H1 (cell line): Measurements from ENCODE around the gene NDST3. TPM values are rescaled to one million over a fixed set of nuclear protein-coding genes. Genes with fewer than 3 reads are reported as not detected.

ENCODE experiments used
- CTCF ChIA-PET: fragments of 300-600 bp; sonication (Branson Sonifier 250); formaldehyde crosslinking; loops from one replicate; lab custom pipeline; 2021; ENCODE audit not compliant: partially characterized antibody; lab: Charles Lee
- POLR2A ChIA-PET: fragments of 300-600 bp; sonication (Branson Sonifier 250); formaldehyde crosslinking; loops from one replicate; lab custom pipeline; 2021; ENCODE audit warnings: inconsistent platforms; ENCODE audit not compliant: partially characterized antibody; lab: Charles Lee
- DNase-seq, 2 experiments: peaks; one replicate each; pipeline versions ENCODE4 v3.0.0 to v3.0.0-alpha.2; 2010 to 2022; ENCODE audit warnings: low spot score in 2 of 2, low read depth in 1 of 2, mixed read lengths in 1 of 2
- FAIRE-seq: peaks from 2 replicates; lab custom pipeline; 2011; peaks lifted over from hg19 to GRCh38; lab: Jason Lieb, UNC
- H2AFZ ChIP-seq: 2 replicates; pipeline ENCODE4 v1.8.1; 2012; ENCODE audit warnings: low read length, inconsistent platforms
- H2AK5ac ChIP-seq: 2 replicates; pipeline ENCODE4 v1.6.1; 2013; ENCODE audit warnings: low read depth, low read length
- H2BK120ac ChIP-seq: replicated peaks from 2 replicates; pipeline ENCODE3; 2013; ENCODE audit warnings: low read depth, low read length, inconsistent platforms
- H2BK12ac ChIP-seq: 2 replicates; pipeline ENCODE4 v1.6.1; 2013; ENCODE audit warnings: low read depth, low read length
- H2BK15ac ChIP-seq: 2 replicates; pipeline ENCODE4 v1.6.1; 2013; ENCODE audit warnings: low read length
- H2BK20ac ChIP-seq: 2 replicates; pipeline ENCODE4 v1.6.1; 2013; ENCODE audit warnings: low read length
- H2BK5ac ChIP-seq: 2 replicates; pipeline ENCODE4 v1.6.1; 2013; ENCODE audit warnings: low read depth, low read length
- H3K14ac ChIP-seq: 2 replicates; pipeline ENCODE4 v1.6.1; 2013; ENCODE audit warnings: inconsistent platforms; ENCODE audit not compliant: insufficient read length
- H3K18ac ChIP-seq: 2 replicates; pipeline ENCODE4 v1.6.1; 2013; ENCODE audit warnings: low read length; ENCODE audit errors: extremely low read depth
- H3K23ac ChIP-seq: 2 replicates; pipeline ENCODE4 v1.6.1; 2013; ENCODE audit warnings: inconsistent platforms; ENCODE audit not compliant: insufficient read length
- H3K23me2 ChIP-seq: 2 replicates; pipeline ENCODE4 v1.6.1; 2013; ENCODE audit warnings: low read depth, low read length
- H3K27ac ChIP-seq: 2 replicates; pipeline ENCODE4 v1.6.1; 2011; ENCODE audit warnings: low read depth, low read length, inconsistent platforms
- H3K27me3 ChIP-seq, 4 experiments: replicated peaks in 1 of 4; 1 replicate in 1 of 4; 2 replicates in 3 of 4; pipeline versions ENCODE4 v1.6.1 to v1.8.1; 2011 to 2013; ENCODE audit warnings: low read length in 3 of 4, mild to moderate bottlenecking in 3 of 4, inconsistent platforms in 2 of 4, mixed read lengths in 2 of 4, moderate library complexity in 1 of 4; ENCODE audit not compliant: control insufficient read depth in 3 of 4, insufficient read depth in 3 of 4; ENCODE audit errors: extremely low read depth in 1 of 4
- H3K36me3 ChIP-seq, 4 experiments: 2 replicates each; pipeline versions ENCODE4 v1.6.1 to v1.8.1; 2011 to 2013; ENCODE audit warnings: mild to moderate bottlenecking in 4 of 4, low read length in 3 of 4, moderate library complexity in 2 of 4, control low read depth in 1 of 4, inconsistent platforms in 1 of 4; ENCODE audit not compliant: insufficient read depth in 4 of 4, control insufficient read depth in 2 of 4
- H3K4ac ChIP-seq: replicated peaks from 2 replicates; pipeline ENCODE3; 2013; ENCODE audit warnings: low read length, low read depth, mixed read lengths, inconsistent platforms; ENCODE audit not compliant: insufficient read length
- H3K4me1 ChIP-seq, 4 experiments: replicated peaks in 1 of 4; 1 replicate in 1 of 4; 2 replicates in 3 of 4; pipeline versions ENCODE4 v1.6.1 to v1.8.1; 2011 to 2013; ENCODE audit warnings: low read length in 3 of 4, inconsistent platforms in 2 of 4, mixed read lengths in 1 of 4; ENCODE audit not compliant: insufficient read depth in 4 of 4, control insufficient read depth in 3 of 4
- H3K4me2 ChIP-seq, 2 experiments: 2 replicates each; pipeline versions ENCODE4 v1.6.1 to v1.8.1; 2011 to 2013; ENCODE audit warnings: low read depth in 2 of 2, low read length in 2 of 2, control low read depth in 1 of 2, inconsistent platforms in 1 of 2, mild to moderate bottlenecking in 1 of 2; ENCODE audit not compliant: insufficient read depth in 1 of 2
- H3K4me3 ChIP-seq, 4 experiments: fragments of 200-600, 300-600 bp in 1 of 4; sonication (generic), shearing (Covaris generic), sonication (Bioruptor Twin) in 1 of 4; 2 replicates each; pipeline versions ENCODE4 v1.5.1 to v1.8.1; 2011 to 2016; ENCODE audit warnings: low read length in 4 of 4, low read depth in 3 of 4, control low read depth in 2 of 4, inconsistent platforms in 2 of 4, mild to moderate bottlenecking in 2 of 4, mixed read lengths in 1 of 4, moderate library complexity in 1 of 4; ENCODE audit not compliant: insufficient read depth in 2 of 4; ENCODE audit errors: extremely low read depth in 1 of 4
- H3K56ac ChIP-seq: replicated peaks from 2 replicates; pipeline ENCODE3; 2013; ENCODE audit warnings: low read depth, mild to moderate bottlenecking, mixed read lengths, low read length, inconsistent platforms; ENCODE audit not compliant: insufficient read length
- H3K79me1 ChIP-seq: 2 replicates; pipeline ENCODE4 v1.6.1; 2013; ENCODE audit warnings: low read depth, low read length, control low read depth
- H3K79me2 ChIP-seq, 2 experiments: 2 replicates each; pipeline versions ENCODE4 v1.6.1 to v1.8.1; 2012 to 2013; ENCODE audit warnings: low read length in 2 of 2, mild to moderate bottlenecking in 2 of 2, inconsistent platforms in 1 of 2; ENCODE audit not compliant: insufficient read depth in 2 of 2, control insufficient read depth in 1 of 2
- H3K9ac ChIP-seq, 4 experiments: replicated peaks in 1 of 4; 1 replicate in 1 of 4; 2 replicates in 3 of 4; pipeline versions ENCODE4 v1.6.1 to v1.8.1; 2011 to 2013; ENCODE audit warnings: low read depth in 3 of 4, low read length in 3 of 4, control low read depth in 2 of 4, mild to moderate bottlenecking in 2 of 4, moderate library complexity in 2 of 4, inconsistent platforms in 1 of 4; ENCODE audit errors: extremely low read depth in 1 of 4
- H3K9me3 ChIP-seq, 2 experiments: 2 replicates each; pipeline versions ENCODE4 v1.6.1 to v1.8.1; 2012 to 2013; ENCODE audit warnings: mild to moderate bottlenecking in 2 of 2, moderate library complexity in 2 of 2, control low read depth in 1 of 2, inconsistent platforms in 1 of 2, low read depth in 1 of 2, low read length in 1 of 2, mixed read lengths in 1 of 2; ENCODE audit not compliant: insufficient read depth in 2 of 2
- H4K20me1 ChIP-seq, 2 experiments: replicated peaks in 1 of 2; 2 replicates each; pipeline versions ENCODE3 to v1.8.1; 2011 to 2013; ENCODE audit warnings: inconsistent platforms in 2 of 2, low read length in 2 of 2, mild to moderate bottlenecking in 1 of 2; ENCODE audit not compliant: insufficient read depth in 2 of 2, control insufficient read depth in 1 of 2
- H4K5ac ChIP-seq: 2 replicates; pipeline ENCODE4 v1.6.1; 2013; ENCODE audit warnings: low read length, low read depth, mixed read lengths, inconsistent platforms; ENCODE audit not compliant: insufficient read length
- H4K8ac ChIP-seq: 2 replicates; pipeline ENCODE4 v1.8.0; 2013; ENCODE audit warnings: mild to moderate bottlenecking, moderate library complexity, low read length, inconsistent platforms; ENCODE audit not compliant: insufficient read depth; ENCODE audit errors: extremely low read depth
- H4K91ac ChIP-seq: replicated peaks from 2 replicates; pipeline ENCODE3; 2013; ENCODE audit warnings: low read length, mixed read lengths, inconsistent platforms; ENCODE audit not compliant: insufficient read length
- MAFK ChIP-seq: IDR thresholded peaks from 2 replicates; pipeline ENCODE4 v1.6.1; 2012; ENCODE audit warnings: low read depth, mild to moderate bottlenecking, improper control_type of control experiment, low read length
- RFX5 ChIP-seq: IDR thresholded peaks from 2 replicates; pipeline ENCODE4 v1.6.1; 2011; ENCODE audit warnings: low read depth, low read length, improper control_type of control experiment, borderline replicate concordance
- WGBS, 2 experiments: shearing (Covaris generic) in 1 of 2; methylation state at CpG; one replicate each; pipeline versions ENCODE4 v1.1.6 to v1.1.7; 2013 to 2015; ENCODE audit warnings: low lambda C conversion rate in 2 of 2, mixed read lengths in 2 of 2, inconsistent platforms in 1 of 2, low coverage in 1 of 2, missing lambda C conversion rate in 1 of 2; ENCODE audit not compliant: insufficient replicate concordance in 2 of 2, insufficient coverage in 1 of 2, insufficient read length in 1 of 2; ENCODE audit errors: extremely low coverage in 1 of 2, missing lambda C conversion rate in 1 of 2; 5-methylcytosine and 5-hydroxymethylcytosine counted together
- polyA plus RNA-seq, 7 experiments: library from polyadenylated mRNA; depleted of rRNA in 3 of 7; stranded (reverse) in 5 of 7; unstranded in 2 of 7; fragments of >200 nt in 5 of 7; fragments of 200-250 nt in 2 of 7; gene quantifications; 1 replicate in 5 of 7; 2 replicates in 1 of 7; 4 replicates in 1 of 7; pipeline versions ENCODE4 v1.2.1 to v1.2.3, GENCODE V29; 2011 to 2013; ENCODE audit warnings: missing spikeins in 2 of 7, mixed read lengths in 2 of 7
- total RNA-seq: library from RNA; stranded (reverse); fragmentation: NEBNext Ultra II Directional; extraction: Animal tissue kit (Norgen Biotek cat#: 25700); gene quantifications from 2 replicates; pipeline ENCODE4 v1.2.1, GENCODE V29; 2021

Gene NDST3
- total and polyA plus RNA-seq, 2 of the 8 experiments (the other 6 are each of a cell fraction or from before 2014, with no cell fraction given), result 0.35 to 0.60 TPM

DNA sequence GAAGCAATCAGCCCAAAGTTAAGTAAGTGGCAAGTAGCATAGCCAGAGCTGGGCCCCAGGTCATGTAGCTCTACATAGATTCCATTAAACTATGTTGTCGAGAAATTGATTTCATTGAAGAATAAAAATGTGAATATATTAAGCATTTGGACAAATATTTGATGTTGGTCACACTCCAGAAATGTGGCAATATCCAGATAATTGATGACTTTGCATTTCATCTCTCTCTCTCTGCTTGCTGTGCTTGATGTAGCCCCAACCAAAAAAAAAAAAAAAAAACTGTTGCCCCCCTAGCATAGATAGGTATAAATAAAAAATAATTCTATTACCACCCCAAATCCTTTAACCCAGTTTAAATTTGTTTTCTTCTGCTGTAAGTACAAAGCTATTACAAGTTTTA lies 7.5 kb upstream of the NDST3 start:
- CTCF ChIA-PET, result interaction anchor here (0.7 kb wide), 1 partner anchor 20 kb away, joined by 3 read pairs; no protein-coding TSS in a partner anchor
- Histone ChIP-seq H2BK20ac (no peak overlapping the region), H3K18ac (no peak overlapping the region), H3K9me3 (no peaks in the 10 kb centered on the region), H2BK12ac (no peak overlapping the region), H4K91ac (no peak overlapping the region), H3K23ac (no peak overlapping the region), H3K4ac (no peak overlapping the region), H2BK15ac (no peak overlapping the region), H4K20me1 (no peaks in the 10 kb centered on the region), H3K4me3 (no peak overlapping the region), H2AK5ac (no peak overlapping the region)
- FAIRE-seq, result no peak
- DNase-seq, result no peak
- TF ChIP-seq RFX5 (no peak), MAFK (peak; percentile 29; the same call in 1 of the 2 replicates)
- TF ChIP-seq, all 59 proteins: peak for 1
- H3K4me2 ChIP-seq, result no peak overlapping the region
- H2AFZ ChIP-seq, result no peak overlapping the region
- no peak overlapping the region for H3K27ac ChIP-seq
- H2BK5ac ChIP-seq, result no peak overlapping the region
- no peaks in the 10 kb centered on the region for H3K79me2 ChIP-seq
- POLR2A ChIA-PET, result no interaction called here
- H3K79me1 ChIP-seq, result no peaks in the 10 kb centered on the region
- no peak overlapping the region for H3K56ac ChIP-seq
- H3K23me2 ChIP-seq, result no peaks in the 10 kb centered on the region
- no peak overlapping the region for H2BK120ac ChIP-seq
- H3K4me1 ChIP-seq, result no peaks in the 10 kb centered on the region
- H4K5ac ChIP-seq, result no peak overlapping the region
- WGBS, 2 experiments, result 95% methylated on average over 1 of the region's 1 CpG; no CpG with 5 or more reads in 1 of the 2 experiments
- no peak overlapping the region for H3K14ac ChIP-seq
- no peaks in the 10 kb centered on the region for H3K36me3 ChIP-seq
- H4K8ac ChIP-seq, result no peak overlapping the region
- H3K27me3 ChIP-seq, result no peaks in the 10 kb centered on the region
- H3K9ac ChIP-seq, result no peak overlapping the region
